Activated CD4-positive, alpha-beta T cell treated with anti-CD3 and anti-CD28 coated beads for 1 hour (primary cell): ENCODE measurements around the gene CPVL.

Experiments used
- DNase-seq: peaks from one replicate; pipeline ENCODE4 v3.0.0-alpha.2; 2020

Gene CPVL

DNA sequence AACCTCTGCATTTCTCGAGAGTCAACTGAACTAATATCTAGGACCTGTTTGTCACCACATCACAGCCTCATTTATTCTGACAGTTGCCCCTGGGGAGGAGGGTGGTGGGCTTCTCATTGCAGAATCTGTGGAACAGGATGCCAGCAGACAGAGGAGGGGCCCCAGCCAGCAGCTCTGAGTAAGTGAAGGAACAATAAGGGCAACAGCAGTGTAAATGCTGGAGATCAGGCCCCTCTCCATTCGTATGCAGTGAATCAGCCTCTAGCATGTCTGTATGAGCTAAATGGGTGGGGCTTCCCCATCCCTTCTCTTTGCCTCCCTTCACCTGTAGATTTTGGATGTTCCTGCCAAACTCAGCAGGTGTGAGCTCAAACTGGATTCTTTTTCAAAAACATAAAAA, 7.7 kb upstream of the CPVL start:
- DNase-seq, result no peak

DNA sequence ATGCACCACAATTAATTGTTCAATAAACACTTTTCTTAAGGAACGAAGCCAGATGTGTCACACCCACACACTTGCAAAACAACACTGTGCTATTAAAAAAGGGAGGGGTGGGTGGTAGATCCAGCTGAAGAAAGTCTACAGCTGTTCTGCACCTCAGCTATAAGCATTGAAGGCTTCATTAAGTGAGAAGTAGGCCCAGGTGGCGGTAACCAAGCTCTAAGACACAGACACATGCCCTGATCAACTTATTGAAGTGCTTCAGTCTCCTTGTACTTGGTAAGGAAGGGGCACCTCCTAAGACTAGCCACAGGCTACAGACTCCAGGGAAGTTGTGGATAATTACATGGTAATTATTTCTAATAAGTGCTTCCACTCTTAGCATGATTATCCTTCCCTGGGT, 4.5 kb upstream of the CPVL start:
- no peak for DNase-seq

DNA sequence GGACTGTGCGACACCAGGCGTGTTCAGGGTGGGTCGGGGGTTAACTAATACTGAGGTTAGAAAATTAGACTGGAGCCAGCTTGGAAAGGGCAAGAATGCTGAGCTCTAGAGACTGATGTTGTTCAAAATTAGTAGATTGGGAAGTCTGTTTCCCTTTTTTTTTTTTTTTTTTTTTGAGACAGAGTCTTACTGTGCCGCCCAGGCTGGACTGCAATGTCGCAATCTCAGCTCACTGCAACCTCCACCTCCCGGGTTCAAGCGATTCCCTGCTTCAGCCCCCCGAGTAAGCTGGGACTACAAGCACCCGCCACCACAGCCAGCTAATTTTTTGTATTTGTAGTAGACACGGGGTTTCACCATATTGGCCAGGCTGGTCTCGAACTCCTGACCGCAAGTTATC, 2.7 kb upstream of the CPVL start:
- no peak for DNase-seq

- DNase-seq, result no peak
These were observed 1.5 kb upstream of the CPVL start for GRCh38 chr7:29147821-29148220.

DNA sequence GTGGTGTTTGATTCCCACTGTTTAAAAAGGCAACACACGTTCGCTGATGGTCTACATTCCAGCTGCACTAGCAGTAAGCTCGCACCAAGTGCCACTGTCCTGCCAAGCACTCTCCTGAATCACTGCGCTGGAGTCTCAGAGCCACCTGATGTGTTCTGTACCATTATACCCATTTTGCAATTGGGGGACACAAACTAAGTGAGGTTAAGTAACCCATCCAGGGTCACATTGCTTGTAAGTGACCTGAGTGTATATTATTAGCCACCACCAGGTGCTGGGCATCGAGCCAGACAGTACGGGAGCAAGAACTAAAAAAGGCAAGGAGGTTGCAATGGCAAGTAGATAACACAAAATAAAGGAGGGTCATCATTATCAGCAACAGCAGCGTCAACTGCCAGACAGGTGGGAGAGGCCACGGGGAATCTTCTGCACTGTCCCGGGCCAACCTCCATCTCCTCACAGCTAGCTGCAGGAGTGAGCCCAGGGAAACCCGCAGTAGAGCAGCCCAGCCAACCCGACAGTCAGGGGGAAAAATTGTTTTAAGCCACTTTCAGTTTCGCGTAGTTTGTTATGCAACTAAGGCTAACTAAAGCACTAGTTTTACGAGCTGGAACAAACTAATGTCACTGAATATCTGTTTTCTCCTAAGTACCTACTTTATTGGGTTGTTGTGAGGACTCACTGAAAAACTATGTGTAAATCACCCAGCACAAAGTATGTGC, 712 bp upstream of the CPVL start:
- no peak for DNase-seq

- DNase-seq, result no peak
These were observed 732 bp downstream of the CPVL start for GRCh38 chr7:29145553-29146056.

- no peak for DNase-seq
These were observed 2.6 kb downstream of the CPVL start for GRCh38 chr7:29143751-29144150.

GRCh38 chr7:29142021-29142727, 4.2 kb downstream of the CPVL start:
- no peak for DNase-seq

DNA sequence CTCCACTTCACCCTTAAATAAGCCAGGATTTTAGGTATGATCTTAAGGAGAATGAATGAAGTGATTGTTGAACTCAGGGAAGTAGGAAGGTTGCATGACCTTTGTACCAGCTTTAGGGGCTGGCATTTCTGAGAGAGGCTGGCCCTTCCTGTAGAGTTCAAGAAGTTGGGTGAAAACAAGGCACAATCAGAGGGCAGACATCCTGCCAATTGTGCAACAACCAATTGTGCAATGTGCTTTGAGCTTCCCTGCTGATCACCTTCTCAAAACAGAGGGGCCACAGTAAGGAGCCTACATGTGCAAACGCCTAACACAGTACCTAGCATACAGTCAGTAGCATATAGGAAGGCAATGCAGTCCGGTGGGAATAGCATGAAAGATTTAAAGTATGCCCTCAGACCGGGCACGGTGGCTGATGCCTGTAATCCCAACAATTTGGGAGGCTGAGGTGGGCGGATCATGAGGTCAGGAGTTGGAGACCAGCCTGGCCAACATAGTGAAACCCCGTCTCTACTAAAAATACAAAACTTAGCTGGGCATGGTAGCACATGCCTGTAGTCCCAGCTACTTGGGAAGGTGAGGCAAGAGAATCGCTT, 5.4 kb downstream of the CPVL start:
- no peak for DNase-seq

DNA sequence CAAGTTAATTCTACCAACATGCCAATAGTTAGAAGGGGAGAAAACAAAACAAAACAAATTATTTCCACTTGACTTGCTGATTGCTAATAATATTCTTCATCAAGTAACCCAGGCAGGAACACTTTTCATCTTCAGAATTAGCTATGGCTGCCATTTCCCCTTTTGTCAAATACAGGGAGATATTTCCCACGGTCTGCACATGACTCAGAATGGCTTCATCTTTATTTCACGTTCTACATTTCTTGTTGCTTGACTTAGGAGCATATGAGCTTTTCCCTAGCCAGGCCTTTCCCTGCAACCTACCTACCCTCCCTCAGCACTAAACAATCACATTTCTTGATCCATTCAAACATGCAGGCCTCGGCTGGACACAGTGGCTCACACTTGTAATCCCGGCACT, 6.5 kb downstream of the CPVL start:
- DNase-seq, result no peak

GRCh38 chr7:29139191-29139590, 7.1 kb downstream of the CPVL start:
- DNase-seq, result no peak

GRCh38 chr7:29138588-29138987, 7.7 kb downstream of the CPVL start:
- DNase-seq, result no peak

GRCh38 chr7:29135846-29136245, 10.5 kb downstream of the CPVL start:
- DNase-seq, result no peak

DNA sequence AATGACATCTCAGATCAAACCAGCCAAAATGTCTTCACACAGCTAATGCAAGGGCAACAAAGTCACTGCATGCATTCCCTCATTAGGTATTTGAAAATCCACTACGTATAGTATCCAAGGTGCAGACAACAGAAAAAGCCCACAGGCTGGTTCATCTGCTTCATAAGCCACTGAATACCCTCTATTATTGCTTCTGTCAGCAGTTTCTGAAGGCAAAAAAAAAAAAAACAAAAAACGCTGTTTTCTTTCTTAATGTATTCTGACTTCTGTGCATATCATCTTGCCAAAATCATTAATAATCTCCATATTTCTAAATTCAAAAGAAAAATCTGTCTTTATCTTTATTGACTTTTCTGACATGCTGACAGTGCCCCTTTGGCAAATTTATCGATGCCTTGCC, 13.4 kb downstream of the CPVL start:
- no peak for DNase-seq

DNA sequence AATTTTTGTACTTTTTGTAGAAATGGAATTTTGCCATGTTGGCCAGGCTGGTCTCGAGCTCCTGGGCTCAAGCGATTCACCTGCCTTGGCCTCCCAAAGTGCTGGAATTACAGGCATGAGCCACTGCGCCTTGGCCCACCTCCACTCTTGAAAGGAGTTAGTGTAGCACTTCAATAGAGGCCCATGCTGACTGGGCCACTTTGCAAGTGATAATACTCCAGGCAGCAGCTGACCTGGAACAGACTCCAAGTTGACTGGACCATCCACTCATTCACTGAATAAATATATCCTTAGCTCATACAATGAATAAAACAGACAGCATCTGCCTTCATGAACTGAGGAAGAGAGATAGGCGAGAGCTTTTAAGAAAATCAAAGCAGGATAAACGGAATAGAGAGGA, 14.7 kb downstream of the CPVL start:
- no peak for DNase-seq

- no peak for DNase-seq
These were observed 16.2 kb downstream of the CPVL start for GRCh38 chr7:29130096-29130495.

- DNase-seq, result no peak
These were observed 18.8 kb downstream of the CPVL start for GRCh38 chr7:29127527-29127926.

GRCh38 chr7:29126804-29127203, 19.5 kb downstream of the CPVL start:
- no peak for DNase-seq

DNA sequence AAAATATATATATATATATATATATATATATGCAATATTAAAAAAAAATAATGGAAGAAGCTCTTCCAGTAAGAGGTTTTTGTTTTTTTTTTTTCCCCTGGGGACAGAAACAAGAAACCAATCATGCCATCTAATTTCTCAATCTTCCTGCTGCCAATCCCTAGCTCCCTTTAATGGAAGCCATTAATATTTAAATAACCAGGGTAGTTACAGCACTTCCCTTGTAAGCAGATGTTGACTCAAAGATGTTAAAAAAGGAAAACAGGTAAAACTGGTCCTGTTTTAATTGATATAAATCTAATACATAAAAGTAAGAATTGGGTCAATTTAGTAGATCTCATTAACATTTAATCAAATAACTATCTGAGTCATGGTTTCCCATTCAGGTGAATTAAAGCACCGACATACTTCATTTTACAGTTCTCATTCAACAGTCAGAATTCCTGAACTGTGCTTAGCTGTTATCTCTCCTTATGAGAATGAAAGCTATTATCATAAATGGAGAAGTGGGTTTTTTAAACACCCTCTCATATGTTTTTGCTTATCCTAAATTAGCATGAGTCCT, 22.6 kb downstream of the CPVL start:
- DNase-seq, result no peak

DNA sequence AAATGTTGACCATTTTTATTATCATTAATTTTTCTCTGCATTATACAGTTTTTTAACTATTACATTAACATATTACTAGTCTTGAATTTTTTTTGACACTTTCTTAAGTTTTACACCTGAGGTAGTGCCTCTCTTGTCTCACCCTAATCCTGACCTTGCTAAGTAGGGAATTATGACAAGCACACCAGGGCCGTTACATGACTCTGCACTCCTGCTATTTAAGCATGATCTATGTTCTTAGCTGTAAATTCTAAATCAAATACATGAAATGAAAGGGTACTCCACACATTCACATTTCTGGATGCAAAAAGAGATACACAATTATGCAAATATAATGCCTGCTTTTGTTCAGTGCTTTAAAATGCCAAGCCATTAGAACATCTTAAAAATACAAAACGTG, 23.6 kb downstream of the CPVL start:
- DNase-seq, result no peak

GRCh38 chr7:29122081-29122480, 24.3 kb downstream of the CPVL start:
- no peak for DNase-seq

- no peak for DNase-seq
These were observed 25.4 kb downstream of the CPVL start for GRCh38 chr7:29120955-29121354.

DNA sequence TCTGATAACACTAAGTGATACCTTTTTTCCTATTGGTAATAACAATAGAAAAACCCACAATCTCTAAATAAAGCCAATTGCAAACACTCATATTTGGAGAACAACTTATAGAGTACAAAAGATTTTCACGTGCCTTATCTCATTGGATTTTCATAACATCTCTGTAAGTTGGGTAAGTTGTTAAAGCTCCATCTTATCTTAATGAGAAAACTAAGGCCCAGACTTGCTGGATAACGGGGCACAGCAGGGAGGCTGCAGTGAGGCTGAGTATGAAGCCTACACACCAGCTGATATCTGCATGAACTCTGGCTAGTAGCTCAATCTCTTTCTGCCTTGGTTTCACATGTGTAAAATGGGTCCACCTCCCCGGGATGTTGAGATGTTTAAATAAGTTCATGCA, 26.8 kb downstream of the CPVL start:
- DNase-seq, result no peak
